Fibroblast of skin of right quadriceps (primary cell): ENCODE data around the gene PIP5K1A.
A peak's percentile ranks its signal among the peaks of the same experiment; 100 is the strongest.
"Not testable (repeated sequence)": the region's sequence is repeated elsewhere in the genome, so short reads cannot be mapped to it uniquely, and the experiment has no call there.

Experiments
- DNase-seq: peaks from one replicate; pipeline ENCODE4 v3.0.0-alpha.2; 2013

PIP5K1A gene

DNA sequence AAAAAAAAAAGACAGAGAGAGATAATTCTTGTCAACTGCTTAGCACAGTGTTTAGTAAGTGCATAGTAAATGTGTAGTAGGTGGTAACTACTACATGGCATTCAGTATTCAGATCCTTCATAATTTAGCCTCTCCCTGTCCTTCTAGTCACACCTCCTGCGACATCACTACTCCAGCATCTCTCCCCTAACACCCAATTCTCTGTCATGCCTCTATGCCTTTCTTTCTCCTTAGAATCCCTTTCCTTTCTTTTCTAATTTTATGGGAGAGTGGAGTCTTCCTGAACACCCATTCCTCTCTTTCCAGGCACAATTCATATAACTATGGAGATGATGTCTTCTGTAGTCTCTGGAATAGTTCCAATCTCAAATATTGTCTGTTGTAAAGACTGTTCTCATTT is 4.5 kb upstream of the PIP5K1A start:
- DNase-seq = no peak

DNA sequence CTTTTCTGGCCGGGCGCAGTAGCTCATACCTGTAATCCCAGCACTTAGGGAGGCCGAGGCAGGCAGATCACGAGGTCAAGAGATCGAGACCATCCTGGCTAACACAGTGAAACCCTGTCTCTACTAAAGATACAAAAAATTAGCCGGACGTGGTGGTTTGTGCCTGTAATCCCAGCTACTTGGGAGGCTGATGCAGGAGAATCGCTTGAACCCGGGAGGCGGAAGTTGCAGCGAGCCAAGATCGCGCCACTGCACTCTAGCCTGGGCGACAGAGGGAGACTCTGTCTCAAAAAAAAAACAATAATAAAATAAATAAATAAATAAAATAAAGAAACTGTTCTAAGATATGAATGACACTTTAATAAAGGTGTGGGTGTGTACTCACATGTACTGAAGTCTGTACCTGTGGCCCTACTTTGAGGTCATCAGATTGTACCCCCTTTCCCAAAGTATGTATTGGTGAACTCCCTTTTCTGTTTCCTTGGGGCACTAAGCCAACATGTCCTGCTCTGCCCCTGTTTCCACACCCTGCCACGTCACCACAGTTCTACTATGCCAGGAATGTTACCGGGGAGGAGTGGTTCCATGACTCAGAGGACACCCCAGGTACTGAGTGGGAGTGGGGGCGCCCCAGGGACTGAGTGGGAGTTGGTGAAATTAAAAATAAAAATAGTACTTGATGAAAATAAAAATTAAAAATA is 3.3 kb upstream of the PIP5K1A start:
- DNase-seq = peak; percentile 90

GRCh38 chr1:151196292-151196800 is 2.0 kb upstream of the PIP5K1A start:
- DNase-seq = peak; percentile 88

- DNase-seq = no peak
These were observed 494 bp upstream of the PIP5K1A start for GRCh38 chr1:151197863-151198253.

- DNase-seq = peak; percentile 95
These were observed 1.7 kb downstream of the PIP5K1A start for GRCh38 chr1:151199873-151200581.

- not testable (repeated sequence) for DNase-seq
These were observed 7.1 kb downstream of the PIP5K1A start for GRCh38 chr1:151205381-151205965.

GRCh38 chr1:151210830-151211229 is 12.5 kb downstream of the PIP5K1A start:
- no peak for DNase-seq

DNA sequence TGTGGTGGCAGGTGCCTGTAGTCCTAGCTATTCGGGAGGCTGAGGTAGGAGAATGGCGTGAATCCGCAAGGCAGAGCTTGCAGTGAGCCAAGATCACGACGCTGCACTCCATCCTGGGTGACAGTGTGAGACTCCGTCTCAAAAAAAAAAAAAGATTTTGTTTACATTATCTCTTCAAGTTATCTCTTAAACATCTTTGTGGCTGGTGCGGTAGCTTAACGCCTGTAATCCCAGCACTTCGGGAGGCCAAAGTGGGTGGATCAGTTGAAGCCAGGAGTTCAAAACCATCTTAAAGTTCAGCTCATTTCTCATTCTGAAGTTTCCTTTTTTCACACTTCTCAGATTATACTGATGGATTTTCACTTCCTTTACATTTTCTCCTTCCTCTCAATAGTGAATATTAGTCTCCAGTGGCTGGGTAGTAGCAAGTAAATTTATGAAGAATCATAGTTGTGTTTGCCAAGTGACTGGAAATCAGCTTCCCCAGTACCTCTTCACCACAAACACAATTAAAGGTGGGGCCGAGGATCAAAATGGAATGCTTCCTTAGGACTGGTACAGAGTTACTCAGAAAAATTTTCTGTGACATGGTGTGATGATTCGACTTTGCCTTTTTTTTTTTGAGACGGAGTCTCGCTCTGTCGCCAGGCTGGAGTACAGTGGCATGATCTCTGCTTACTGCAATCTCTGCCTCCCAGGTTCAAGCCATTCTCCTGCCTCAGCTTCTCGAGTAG is 13.8 kb downstream of the PIP5K1A start:
- DNase-seq = no peak

GRCh38 chr1:151213560-151213959 is 15.2 kb downstream of the PIP5K1A start:
- no peak for DNase-seq

- no peak for DNase-seq
These were observed 23.3 kb downstream of the PIP5K1A start for GRCh38 chr1:151221616-151222015.

GRCh38 chr1:151222130-151222529 is 23.8 kb downstream of the PIP5K1A start:
- DNase-seq = peak; percentile 16

DNA sequence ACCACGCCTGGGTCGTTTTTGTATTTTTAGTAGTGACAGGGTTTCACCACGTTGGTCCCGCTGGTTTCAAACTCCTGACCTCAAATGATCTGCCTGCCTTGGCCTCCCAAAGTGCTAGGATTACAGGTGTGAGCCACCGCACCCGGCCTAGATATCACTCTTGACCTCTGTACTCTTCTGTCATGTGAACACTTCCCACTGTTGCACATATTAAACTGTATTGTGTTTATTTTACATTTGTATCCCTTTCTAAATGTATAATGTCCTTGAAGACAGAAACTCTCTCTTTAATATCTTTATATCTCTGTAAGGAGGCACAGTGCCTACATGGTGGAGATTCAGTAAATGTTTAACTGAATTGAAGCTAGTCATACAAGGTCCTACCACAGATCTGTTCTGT is 36.9 kb downstream of the PIP5K1A start:
- DNase-seq = no peak

- no peak for DNase-seq
These were observed 39.5 kb downstream of the PIP5K1A start for GRCh38 chr1:151237678-151238466.

GRCh38 chr1:151238467-151238739 is 40.1 kb downstream of the PIP5K1A start:
- peak; percentile 92 for DNase-seq

GRCh38 chr1:151242442-151242841 is 44.1 kb downstream of the PIP5K1A start:
- no peak for DNase-seq

DNA sequence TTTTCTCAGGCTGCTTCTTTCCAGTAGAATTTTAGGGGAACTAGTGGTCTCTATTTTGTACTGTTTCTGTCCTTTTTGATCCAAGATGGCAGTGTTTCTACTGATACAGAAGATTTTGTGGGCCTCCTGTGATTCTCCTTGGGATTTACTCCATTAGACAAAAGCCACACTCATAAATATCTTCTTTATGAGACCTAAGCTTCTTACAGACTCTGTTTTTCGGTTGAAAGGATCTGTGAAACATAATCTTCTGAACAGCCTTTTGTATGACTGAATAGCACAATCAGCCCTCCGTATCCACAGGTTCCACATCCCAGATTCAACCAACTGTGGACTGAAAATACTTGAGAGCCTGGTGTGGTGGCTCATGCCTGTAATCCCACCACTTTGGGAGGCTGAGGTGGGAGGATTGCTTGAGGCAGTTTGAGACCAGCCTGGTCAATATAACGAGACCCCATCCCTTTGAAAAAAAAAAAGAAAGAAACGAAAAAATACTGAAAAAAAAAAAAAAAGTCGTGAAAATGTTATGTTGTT is 45.4 kb downstream of the PIP5K1A start:
- no peak for DNase-seq

DNA sequence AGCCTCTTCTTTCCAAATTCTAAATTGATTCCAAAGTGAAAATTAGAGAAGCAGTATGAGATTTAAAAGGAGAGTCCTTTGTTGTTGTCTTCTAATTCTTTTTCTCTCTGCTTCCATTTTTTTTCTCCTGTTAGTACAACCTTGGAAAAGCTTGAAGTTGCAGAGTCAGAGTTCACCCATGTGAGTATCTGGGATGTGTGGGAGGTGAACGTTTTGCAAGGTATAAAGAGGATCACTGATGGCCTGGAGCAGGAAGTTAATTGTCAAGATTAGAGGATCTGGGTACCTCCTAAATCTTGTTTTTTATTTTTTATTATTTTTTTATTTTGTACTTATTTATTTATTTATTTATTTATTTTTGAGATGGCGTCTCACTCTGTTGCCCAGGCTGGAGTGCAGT is 48.4 kb downstream of the PIP5K1A start:
- no peak for DNase-seq

DNA sequence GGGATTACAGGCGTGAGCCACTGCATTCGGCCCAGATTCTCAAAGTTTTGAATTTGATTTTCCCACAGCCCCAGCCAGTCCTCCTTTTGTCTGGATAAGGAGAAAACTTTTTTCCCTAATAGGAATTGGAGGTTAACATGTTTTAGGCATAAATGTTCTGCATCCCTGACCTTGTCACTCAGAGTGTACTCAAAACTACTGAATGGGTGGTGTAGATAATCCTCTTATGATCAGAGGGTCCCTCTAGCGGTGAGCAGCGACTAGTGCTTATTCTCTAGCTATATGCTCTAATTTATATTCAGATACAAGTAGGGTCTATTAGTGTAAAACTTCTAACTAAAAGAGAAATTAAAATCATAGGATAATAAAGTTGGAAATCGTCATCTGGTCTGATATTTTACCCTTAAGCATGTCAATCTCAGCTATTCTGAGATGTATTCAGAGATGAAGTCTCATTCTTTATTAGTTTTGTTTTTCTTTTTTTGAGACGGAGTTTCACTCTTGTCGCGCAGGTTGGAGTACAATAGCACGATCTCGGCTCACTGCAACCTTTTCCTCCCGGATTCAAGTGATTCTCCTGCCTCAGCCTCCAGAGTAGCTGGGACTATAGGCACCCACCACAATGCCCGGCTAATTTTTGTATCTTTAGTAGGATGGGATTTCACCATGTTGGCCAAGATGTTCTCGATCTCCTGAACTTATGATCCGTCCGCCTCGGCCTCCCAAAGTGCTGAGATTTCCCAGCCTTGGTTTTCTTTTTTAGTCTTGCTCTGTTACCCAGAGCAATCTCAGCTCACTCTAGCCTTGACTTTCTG is 53.5 kb downstream of the PIP5K1A start:
- DNase-seq = peak; percentile 71

DNA sequence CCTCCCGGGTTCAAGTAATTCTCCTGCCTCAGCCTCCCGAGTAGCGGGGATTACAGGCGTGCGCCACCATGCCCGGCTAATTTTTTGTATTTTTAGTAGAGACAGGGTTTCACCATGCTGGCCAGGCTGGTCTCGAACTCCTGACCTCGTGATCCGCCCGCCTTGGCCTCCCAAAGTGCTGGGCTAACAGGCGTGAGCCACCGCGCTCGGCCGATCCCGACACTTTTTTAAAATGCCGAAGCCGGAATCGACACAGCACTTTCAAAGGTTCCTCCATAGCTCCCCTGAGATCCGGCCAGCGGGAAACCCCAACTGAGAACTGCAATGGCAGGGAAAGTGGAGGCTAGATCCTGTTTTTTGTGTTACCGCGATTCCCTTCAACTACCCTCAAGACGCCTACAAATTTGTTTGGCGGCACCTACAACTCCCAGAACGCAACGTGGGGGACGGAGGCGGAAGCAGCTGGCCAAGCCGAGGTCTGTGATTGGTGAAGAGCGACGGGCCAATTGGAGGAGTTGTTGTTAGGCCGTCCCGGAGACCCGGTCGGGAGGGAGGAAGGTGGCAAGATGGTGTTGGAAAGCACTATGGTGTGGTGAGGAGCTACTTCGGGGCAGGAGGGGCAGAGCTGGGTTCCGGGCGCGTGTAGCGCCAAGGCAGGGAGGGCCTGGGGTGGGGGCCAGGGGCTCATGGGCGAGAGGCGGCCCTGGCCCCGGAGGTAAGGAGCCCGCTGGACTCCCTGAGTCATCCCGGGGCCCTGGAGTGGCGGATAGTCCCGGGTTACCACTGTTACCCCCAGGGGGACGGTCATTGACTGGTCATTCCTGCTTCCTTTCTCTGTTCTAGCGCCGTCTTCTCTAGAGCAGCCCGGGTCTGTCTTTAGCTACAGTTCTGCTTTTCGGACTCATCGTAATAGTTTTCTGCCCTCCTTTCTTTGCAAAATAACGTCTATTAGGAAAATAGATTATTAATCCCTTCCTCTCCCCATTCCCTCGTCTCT is 56.2 kb downstream of the PIP5K1A start, which contains the start of gene PSMD4:
TSS of gene PSMD4 (plus strand) at position 518 of the 997 bp plus-strand sequence. CDS start at position 567, 49 bp downstream.
- peak; percentile 96 for DNase-seq

DNA sequence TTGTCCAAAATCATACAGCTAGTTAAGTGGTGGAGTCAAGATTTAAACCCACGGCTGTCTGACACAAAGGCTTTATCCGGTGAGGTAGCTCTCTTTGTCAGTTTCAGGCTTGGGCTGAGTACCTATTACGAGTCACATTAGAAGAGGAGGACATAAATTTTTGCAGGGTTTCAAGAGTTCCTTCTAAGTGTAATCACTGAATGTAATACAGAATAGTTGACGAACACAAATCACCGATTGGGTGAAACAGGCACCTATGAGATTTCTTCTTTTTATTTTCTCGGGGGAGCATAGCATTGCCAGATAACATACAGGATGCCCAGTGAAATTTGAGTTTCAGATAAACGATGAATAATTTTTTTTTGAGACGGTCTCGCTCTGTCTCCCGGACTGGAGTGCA is 57.0 kb downstream of the PIP5K1A start:
- no peak for DNase-seq
